Stimulated activated CD4-positive, alpha-beta T cell treated with anti-CD3 and anti-CD28 coated beads, Interleukin-4, amount 100 ng/mL, for 24 hours (primary cell): Measurements from ENCODE around the gene FZR1.
A peak's percentile ranks its signal among the peaks of the same experiment; 100 is the strongest.

Experiments
- DNase-seq: peaks from one replicate; pipeline ENCODE4 v3.0.0-alpha.2; 2020

FZR1 gene

GRCh38 chr19:3505598-3506383 is at the start of gene FZR1:
Gene FZR1, plus strand, starts transcription at chr19:3506311. Its CDS starts 16,679 bp downstream, at chr19:3522990.
- DNase-seq, result peak; percentile 99

DNA sequence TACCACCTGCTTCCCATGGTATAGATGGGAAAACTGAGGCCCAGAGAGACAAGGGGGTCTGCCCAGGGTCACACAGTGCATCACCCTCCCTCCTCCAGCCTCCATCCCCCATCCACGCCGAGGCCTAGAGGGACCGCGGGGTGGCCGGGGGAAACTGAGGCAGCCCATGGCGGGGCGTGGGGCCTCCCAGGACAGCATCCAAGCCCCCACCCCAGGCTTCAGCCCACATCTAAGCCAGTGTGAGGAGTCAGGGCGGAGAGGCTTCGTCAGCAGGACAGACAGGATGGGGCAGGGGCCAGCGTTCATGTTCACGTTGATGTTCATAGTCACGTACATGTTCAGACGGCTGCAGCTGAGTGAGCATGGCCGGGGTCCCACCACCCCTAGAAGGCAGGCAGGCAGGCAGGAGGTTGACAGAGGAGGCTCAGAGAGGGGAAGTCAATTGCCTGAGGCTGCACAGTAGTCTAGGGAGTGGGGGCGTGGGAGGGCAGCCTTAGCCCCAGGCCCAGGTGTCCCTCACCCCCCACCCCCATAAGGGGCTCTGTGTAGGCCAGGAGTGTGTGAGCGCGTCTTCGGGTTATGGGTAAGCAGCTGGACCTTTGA is 49.1 kb upstream of the FZR1 start:
- no peak for DNase-seq

DNA sequence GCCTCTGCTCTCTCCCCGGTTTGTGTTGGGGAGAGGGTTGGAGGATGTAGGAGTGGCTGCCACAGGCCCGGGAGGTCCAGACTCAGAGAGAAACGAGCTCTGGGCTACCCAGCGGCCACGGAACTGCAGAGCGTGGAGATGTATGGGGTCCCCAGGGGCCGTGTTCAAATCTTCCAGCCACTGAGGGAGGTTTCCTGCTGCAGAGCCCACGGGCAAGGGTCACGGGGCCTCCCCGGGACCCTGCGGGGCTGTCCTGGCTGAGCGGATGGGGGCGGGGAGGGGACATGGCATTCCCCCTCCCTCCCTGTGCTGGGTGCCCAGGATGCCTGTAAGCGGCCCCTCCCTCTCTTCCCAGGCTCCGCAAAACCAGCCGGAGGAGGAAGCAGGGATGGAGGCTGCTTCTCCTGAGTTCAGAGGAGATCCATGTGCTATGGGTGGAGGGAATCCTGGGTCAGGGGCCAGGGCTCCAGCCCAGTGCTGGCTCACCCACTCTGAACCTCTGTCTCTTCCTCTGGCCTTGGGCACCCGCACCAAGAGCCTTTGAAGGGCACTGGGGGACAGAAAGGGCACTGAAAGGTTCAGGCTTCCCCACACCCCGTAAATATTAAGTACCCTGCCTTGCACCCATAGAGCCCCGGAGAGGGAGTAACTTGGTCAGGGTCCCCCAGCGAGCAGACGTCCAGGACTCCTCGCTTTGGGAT is 48.4 kb upstream of the FZR1 start:
- no peak for DNase-seq

DNA sequence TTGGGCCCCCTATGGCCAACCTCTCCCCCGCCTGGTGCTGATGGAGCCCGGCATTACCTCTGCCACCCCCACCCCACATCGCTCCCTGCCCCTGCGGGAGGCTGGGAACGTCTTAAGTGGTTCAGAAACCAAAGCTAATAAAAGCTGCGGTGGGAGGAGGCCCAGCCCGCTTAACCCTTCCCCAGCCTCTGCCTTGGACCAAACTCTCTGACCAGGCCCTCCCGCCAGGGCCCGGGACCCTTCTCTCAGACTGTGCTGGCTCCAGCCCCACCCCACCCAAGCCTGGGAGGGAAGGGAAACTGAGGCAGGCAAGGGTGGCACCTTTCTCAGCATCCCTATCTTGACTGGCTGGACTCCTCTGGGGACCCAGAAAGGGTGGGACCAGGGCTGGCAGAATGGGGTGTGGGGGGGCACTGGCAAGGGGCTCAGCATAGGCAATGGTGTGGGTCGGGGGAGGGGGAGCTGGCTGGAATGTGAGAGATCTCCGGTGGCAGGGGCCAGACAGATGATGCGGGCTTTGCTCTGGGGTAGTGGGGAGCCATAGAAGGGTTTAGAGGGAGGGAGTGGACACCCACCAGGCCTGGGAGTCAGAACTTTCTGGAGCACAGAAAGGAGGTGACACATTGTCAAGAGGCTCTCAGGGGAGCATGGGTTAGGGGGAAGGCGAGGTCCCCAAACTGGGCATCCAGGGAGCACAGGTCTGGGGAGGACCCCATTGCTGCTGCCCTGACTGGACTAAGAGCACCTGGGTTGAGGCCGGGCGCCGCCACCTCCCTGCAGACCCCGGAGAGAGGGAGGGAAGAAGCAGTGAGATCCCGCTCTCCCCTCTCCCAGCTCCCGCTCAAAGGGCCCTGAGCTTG is 47.7 kb upstream of the FZR1 start:
- no peak for DNase-seq

DNA sequence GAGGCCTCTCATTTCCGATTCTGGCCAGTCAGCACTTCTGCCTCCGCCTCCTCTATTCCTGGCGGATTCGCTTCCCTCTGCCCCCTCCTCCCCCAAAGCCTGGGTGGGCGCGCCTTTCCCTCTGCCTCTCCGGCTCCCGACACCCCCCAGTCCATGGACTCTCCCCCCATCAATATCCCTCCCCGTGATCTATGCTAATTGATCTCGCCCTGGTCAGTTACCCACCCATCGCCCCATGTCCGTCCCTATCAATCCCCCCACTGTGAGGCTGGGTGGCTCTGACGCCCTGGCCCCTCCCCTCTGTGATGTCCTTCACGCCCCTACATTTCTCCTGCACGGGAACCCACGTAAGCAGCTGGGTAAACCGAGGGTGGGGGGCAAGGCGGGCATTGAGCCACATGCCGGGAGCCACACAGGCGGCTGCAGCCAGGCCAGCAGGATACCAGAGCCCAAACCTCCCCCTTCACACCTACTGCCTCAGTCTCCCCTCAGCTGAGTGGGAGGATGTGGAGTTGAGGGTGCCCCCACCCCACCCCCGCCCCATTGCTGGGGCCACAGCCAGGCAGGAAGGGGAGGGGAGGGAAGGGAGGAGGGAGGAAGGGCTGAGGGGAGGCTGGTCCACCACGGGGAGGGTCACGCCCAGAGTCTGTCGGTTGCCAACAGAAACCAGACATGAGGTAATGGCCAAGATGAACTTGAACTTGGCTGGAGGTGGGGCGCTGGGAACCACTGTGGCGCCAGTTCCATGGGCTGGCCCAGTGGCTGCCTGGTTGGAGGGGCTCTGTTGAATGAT is 46.8 kb upstream of the FZR1 start:
- DNase-seq, result no peak

DNA sequence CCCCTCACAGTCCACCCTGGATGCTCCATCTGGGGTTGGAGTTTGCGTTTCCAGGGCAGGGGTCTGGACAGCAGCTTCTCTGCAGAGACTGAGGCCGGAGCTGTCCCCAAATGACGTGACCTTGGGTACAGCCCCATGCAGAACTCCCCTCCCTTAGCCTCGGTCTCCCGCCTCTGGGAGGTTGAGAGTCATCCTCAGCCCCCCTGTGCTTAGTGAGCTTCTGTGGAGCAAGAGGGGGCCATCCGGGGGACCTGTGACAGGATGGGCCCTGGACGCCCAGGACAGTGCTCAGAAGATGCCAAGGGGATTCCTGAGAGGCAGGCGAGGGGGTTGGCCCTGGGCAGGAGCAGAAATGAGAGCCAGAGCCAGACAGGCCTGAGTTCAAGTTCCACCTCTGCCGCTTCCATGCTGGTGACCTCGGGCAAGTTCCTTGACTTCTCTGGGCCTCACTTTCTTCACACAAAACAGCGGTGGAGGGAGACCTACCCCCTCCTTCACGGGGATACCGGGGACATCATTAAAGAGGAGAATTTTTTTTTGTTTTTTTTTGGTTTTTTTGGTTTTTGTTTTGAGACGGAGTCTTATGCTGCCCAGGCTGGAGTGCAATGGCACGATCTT is 46.0 kb upstream of the FZR1 start:
- DNase-seq, result no peak

DNA sequence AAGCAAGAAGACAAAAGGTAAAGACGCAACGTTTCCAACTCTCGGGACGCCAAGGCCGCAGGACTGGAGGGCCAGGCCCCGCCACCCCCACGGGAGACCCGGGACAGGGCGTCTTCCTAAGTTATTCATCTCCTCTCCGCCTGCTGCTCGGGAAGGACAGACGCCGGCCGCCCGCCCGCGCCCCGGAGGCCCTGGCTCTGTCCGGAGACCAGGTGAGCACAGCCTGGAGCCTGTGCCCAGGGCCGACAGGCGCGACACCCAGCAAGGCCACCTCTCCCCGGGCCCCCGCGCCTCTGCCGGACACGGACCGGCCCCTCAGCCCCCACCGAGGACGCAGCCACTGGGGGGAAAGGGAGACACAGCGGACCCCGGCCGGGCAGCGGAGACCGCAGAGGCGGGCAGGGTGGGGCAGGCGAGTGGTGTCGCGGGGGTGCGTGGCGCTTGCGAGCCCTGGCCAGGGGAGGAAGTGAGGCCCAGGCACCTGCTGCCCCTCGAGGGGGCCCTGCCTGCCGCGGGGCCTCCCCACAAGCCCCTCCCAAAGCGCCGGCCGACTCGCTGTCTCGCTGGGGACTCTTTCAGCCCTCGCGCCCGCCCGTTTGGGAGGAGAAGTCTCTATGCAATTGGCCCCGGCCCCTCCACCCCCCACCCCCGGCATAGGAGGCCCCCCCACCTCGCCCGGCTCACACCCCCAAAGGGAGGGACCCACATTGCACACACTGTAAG is 43.0 kb upstream of the FZR1 start:
- DNase-seq, result no peak

GRCh38 chr19:3463714-3464586 is 42.2 kb upstream of the FZR1 start:
- DNase-seq, result no peak

GRCh38 chr19:3464587-3465235 is 41.4 kb upstream of the FZR1 start:
- DNase-seq, result no peak

DNA sequence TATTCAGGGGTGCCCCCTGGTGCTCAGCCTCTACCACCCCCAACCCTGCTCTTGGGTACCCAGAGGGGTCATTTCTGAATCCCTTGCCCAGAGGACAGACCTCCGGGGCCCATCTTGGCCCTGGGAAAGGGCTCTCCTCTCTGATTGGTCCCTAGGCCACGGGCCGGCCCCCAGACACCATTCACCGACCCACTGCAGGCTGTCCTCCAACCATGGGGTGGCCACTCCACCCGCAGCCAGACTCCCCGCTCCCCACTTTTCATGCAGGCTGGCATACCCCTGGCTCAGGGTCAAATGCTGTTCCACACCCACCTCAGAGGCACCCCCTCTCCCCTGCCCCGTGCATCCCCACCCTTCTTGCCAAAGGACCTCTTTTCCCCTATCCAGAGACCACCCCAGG is 40.6 kb upstream of the FZR1 start:
- DNase-seq, result no peak

DNA sequence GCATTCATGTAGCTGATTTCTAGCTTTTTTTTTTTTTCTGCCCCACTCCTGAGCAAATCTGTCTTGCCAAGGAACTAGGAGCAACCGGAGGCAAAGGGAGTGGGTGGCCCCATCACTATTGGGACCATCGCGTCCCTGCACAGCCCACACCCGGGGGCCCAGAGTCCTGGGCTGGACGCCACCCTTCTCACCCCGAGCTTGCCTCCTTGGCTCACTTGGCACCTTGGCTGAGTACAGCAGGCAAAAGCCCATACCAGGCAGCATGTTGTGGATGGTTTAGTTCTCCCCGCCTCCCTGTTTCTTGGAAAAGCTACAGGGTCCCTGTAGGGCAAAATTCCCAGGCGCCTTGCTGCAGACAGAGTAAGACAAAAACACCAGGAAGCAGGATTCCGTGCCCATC is 39.5 kb upstream of the FZR1 start:
- no peak for DNase-seq

DNA sequence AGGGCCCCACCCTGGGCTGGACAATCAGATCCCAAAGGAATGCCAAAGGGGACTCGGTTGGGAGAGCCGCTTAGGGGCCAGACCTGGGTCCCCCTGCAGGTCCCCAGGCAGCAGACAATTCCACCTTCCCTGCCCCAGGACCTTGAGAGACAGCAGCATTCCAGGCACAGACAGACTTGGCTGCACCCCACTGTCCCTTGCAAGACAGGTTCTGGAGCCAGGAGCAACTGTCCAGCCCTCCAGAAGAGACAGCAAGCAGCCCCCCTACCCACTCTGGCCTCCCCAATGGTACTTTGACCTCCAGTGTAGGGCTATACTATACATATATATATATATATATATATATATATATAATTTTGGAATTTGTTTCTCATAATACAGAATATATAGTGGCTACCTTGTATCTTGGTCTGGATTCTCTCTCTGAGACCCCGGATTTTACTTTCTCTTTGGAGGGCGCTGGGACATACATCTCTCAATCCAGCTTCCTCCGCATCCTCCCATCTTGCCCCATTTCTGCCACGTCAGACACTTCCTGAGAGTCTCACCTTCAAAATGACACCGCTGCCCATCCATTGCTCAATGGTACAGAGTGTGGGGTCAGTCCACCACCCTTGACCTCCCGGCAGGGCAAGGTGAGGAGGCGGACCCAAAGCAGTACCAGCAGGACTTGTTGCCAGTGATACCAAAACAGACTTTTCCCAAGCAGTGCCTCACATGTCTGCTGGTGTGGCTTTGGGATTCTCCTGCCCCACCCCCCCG is 38.5 kb upstream of the FZR1 start:
- DNase-seq, result no peak

DNA sequence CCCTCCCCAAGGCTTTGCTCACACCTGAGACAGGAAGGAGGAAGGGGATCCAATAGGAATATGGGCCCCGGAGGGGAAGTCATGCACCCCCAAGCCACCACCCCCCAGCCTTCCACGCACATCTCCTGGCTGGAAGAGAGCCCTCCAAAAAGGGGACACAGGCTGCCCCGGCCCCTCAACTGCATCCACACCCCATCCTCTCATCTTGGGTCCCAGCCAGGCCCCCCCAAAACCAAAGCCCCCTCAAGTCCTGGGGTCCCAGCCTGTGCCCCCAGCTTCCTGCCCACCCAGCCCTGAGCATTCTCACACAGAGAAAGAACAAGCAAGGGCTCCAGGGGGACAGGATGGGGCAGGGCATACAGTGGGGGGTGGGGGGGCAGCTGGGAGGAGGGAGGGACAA is 37.9 kb upstream of the FZR1 start:
- no peak for DNase-seq

GRCh38 chr19:3469638-3470499 is 36.2 kb upstream of the FZR1 start:
- no peak for DNase-seq

GRCh38 chr19:3470500-3471128 is 35.5 kb upstream of the FZR1 start:
- no peak for DNase-seq

- DNase-seq, result peak; percentile 41
Observed at GRCh38 chr19:3471954-3472655, 34.0 kb upstream of the FZR1 start.

GRCh38 chr19:3474010-3474409 is 32.1 kb upstream of the FZR1 start:
- no peak for DNase-seq
